Upper lobe of left lung (tissue), 6 donors: ENCODE measurements around the gene FAM83D. TPM values are rescaled to one million over a fixed set of nuclear protein-coding genes. Genes with fewer than 3 reads are reported as not detected.

Experiments used
- ATAC-seq, 2 donors: fragments of 200-7000 bp; cut with Tn5 transposase; one replicate each; pipeline ENCODE4 v1.9.1; 2022; ENCODE audit warnings: mild to moderate bottlenecking in 2 of 2, moderate library complexity in 2 of 2; ENCODE audit not compliant: low FRiP score in 2 of 2
- DNase-seq, 2 donors: peaks; one replicate each; pipeline ENCODE4 v3.0.0-alpha.2; 2019 to 2020
- H3K27ac ChIP-seq, 4 donors: fragments of 200-600 bp; sonication (generic); one replicate each; pipeline ENCODE4 v1.5.1; 2016 to 2019
- H3K27me3 ChIP-seq, 4 donors: fragments of 200-600 bp; sonication (generic); one replicate each; pipeline ENCODE4 v1.5.1; 2017 to 2019
- H3K36me3 ChIP-seq, 4 donors: fragments of 200-600 bp; sonication (generic); one replicate each; pipeline ENCODE4 v1.5.1; 2016 to 2019
- H3K4me1 ChIP-seq, 4 donors: fragments of 200-600 bp; sonication (generic); one replicate each; pipeline ENCODE4 v1.5.1; 2018 to 2019
- H3K4me3 ChIP-seq, 4 donors: fragments of 200-600 bp; sonication (generic); one replicate each; pipeline ENCODE4 v1.5.1; 2017 to 2019; ENCODE audit warnings: mild to moderate bottlenecking in 2 of 4, moderate library complexity in 1 of 4
- H3K9me3 ChIP-seq, 4 donors: fragments of 200-600 bp; sonication (generic); one replicate each; pipeline ENCODE4 v1.5.1; 2018 to 2019
- EP300 ChIP-seq, 4 donors: sonication (generic); formaldehyde crosslinking; IDR thresholded peaks; one replicate each; pipeline ENCODE4 v1.5.1; 2017; ENCODE audit warnings: antibody characterized with exemption in 4 of 4, control low read depth in 2 of 4
- POLR2A ChIP-seq, 4 donors: fragments of 450-650 bp; IDR thresholded peaks; one replicate each; pipeline ENCODE4 v1.5.1; 2016 to 2017; ENCODE audit warnings: antibody characterized with exemption in 4 of 4, mild to moderate bottlenecking in 2 of 4
- POLR2AphosphoS5 ChIP-seq, 2 donors: sonication (generic); formaldehyde crosslinking; IDR thresholded peaks; one replicate each; pipeline ENCODE4 v1.5.1; 2017; ENCODE audit warnings: antibody characterized with exemption in 2 of 2
- WGBS, 2 donors: methylation state at CpG; one replicate each; pipeline ENCODE4 v1.1.5; 2017 to 2018; 5-methylcytosine and 5-hydroxymethylcytosine counted together
- total RNA-seq, 6 donors: library from RNA; depleted of rRNA in 4 of 6; stranded (reverse); fragments of >200 nt in 4 of 6; gene quantifications; one replicate each; pipeline versions ENCODE4 v1.1.0 to v1.2.1, GENCODE V29; 2016 to 2021
- TF ChIP-seq, protein P1 (sequence below), 6 experiments: fragments of 450-650 bp in 4 of 6; fragments of 200-600 bp in 2 of 6; sonication (generic) in 2 of 6; IDR thresholded peaks; one replicate each; pipeline ENCODE4 v1.5.1; 2016 to 2019; ENCODE audit warnings: antibody characterized with exemption in 6 of 6
- donor health status: DM: no; HTN: no; CAD: no; lungs with moderate emphysema.
- donor health status: DM: no; HTN: yes; CAD: no; lungs with severe emphysema.

FAM83D gene
- total RNA-seq, 6 donors from 2014 or later: 1.0 to 4.8 (median 3.0) TPM

- TF ChIP-seq, protein P1, sequence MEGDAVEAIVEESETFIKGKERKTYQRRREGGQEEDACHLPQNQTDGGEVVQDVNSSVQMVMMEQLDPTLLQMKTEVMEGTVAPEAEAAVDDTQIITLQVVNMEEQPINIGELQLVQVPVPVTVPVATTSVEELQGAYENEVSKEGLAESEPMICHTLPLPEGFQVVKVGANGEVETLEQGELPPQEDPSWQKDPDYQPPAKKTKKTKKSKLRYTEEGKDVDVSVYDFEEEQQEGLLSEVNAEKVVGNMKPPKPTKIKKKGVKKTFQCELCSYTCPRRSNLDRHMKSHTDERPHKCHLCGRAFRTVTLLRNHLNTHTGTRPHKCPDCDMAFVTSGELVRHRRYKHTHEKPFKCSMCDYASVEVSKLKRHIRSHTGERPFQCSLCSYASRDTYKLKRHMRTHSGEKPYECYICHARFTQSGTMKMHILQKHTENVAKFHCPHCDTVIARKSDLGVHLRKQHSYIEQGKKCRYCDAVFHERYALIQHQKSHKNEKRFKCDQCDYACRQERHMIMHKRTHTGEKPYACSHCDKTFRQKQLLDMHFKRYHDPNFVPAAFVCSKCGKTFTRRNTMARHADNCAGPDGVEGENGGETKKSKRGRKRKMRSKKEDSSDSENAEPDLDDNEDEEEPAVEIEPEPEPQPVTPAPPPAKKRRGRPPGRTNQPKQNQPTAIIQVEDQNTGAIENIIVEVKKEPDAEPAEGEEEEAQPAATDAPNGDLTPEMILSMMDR (IDR thresholded peaks at IDR 0.05): no peak
- TF ChIP-seq POLR2A (IDR thresholded peaks at IDR 0.05) (no peak), EP300 (IDR thresholded peaks at IDR 0.05) (peak in 1 of 4 donors; percentile 54), POLR2AphosphoS5 (IDR thresholded peaks at IDR 0.05) (peak in 1 of 2 donors; percentile 28)
- no peak for DNase-seq
- Histone ChIP-seq H3K27me3 (no peaks in the 10 kb centered on the region), H3K9me3 (no peaks in the 10 kb centered on the region), H3K36me3 (peaks cover 0 to 38% (median 8%) of the 10 kb centered on the region in 4 donors), H3K27ac (peak overlapping the region in 1 of 4 donors; percentile 40), H3K4me3 (no peak overlapping the region), H3K4me1 (peaks cover 0 to 18% (median 7%) of the 10 kb centered on the region in 4 donors)
- peak; percentile 59 to 76 for ATAC-seq
- 52 to 68% methylated on average over 1 of the region's 1 CpG for WGBS, 2 donors
Observed at GRCh38 chr20:38985603-38986170, 59.5 kb downstream of the FAM83D start.

- DNase-seq: no peak
- H3K27ac ChIP-seq: peak overlapping the region in 2 of 4 donors; percentile 48 to 57
- ATAC-seq: no peak
Observed at GRCh38 chr20:38986663-38987062, 60.4 kb downstream of the FAM83D start.

DNA sequence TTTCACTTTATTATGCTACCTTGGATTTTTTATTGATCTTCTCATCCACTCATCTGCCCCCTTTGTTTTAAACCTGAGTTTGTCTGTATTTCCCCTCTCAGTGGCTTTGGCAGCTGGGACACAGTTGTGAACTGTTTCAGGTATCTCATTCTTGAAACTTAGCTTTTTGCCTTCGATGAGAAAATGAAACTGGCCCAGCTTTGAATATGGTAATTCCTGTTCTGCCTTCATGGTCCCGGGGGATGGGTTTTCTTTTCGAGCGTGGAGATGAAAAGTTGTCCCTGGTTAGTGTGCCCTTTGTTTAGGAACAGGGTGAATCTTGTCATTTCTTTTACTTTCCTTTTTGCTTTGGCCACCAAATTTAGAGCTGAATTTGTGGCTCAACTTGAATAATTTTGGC lies 61.6 kb downstream of the FAM83D start:
- H3K9me3 ChIP-seq: no peaks in the 10 kb centered on the region
- DNase-seq (no peak), ATAC-seq (no peak)
- peaks cover 3 to 49% (median 8%) of the 10 kb centered on the region in 4 donors for H3K36me3 ChIP-seq
- H3K27ac ChIP-seq: no peak overlapping the region
- peaks cover 0 to 18% (median 7%) of the 10 kb centered on the region in 4 donors for H3K4me1 ChIP-seq
- TF ChIP-seq EP300 (IDR thresholded peaks at IDR 0.05): no peak
- TF ChIP-seq, protein P1 (IDR thresholded peaks at IDR 0.05): no peak
- no peak for TF ChIP-seq POLR2AphosphoS5 (IDR thresholded peaks at IDR 0.05)
- no peak for TF ChIP-seq POLR2A (IDR thresholded peaks at IDR 0.05)
- 81 to 90% methylated on average over 4 of the region's 4 CpGs for WGBS, 2 donors
- no peaks in the 10 kb centered on the region for H3K27me3 ChIP-seq
- no peak overlapping the region for H3K4me3 ChIP-seq

More at GRCh38 chr20:38986663-38987062, 60.4 kb downstream of the FAM83D start:
- 72 to 77% methylated on average over 2 of the region's 2 CpGs for WGBS, 2 donors
- Histone ChIP-seq H3K27me3 (no peaks in the 10 kb centered on the region), H3K36me3 (peaks cover 0 to 46% (median 8%) of the 10 kb centered on the region in 4 donors), H3K4me3 (no peak overlapping the region), H3K4me1 (peaks cover 0 to 18% (median 7%) of the 10 kb centered on the region in 4 donors), H3K9me3 (no peaks in the 10 kb centered on the region)
- TF ChIP-seq EP300 (IDR thresholded peaks at IDR 0.05) (no peak), POLR2AphosphoS5 (IDR thresholded peaks at IDR 0.05) (peak in 1 of 2 donors; percentile 8), POLR2A (IDR thresholded peaks at IDR 0.05) (no peak)
- TF ChIP-seq, protein P1 (IDR thresholded peaks at IDR 0.05): no peak

GRCh38 chr20:38990728-38991127 lies 64.5 kb downstream of the FAM83D start:
- Histone ChIP-seq H3K36me3 (peaks cover 3 to 58% (median 12%) of the 10 kb centered on the region in 4 donors), H3K27ac (no peak overlapping the region), H3K4me3 (no peak overlapping the region), H3K4me1 (peaks cover 0 to 9% (median 3%) of the 10 kb centered on the region in 4 donors), H3K9me3 (no peaks in the 10 kb centered on the region), H3K27me3 (no peaks in the 10 kb centered on the region)
- ATAC-seq (no peak), DNase-seq (no peak)
- 95 to 97% methylated on average over 1 of the region's 1 CpG for WGBS, 2 donors
- no peak for TF ChIP-seq POLR2A (IDR thresholded peaks at IDR 0.05)
- TF ChIP-seq POLR2AphosphoS5 (IDR thresholded peaks at IDR 0.05): no peak
- TF ChIP-seq, protein P1 (IDR thresholded peaks at IDR 0.05): no peak
- TF ChIP-seq EP300 (IDR thresholded peaks at IDR 0.05): no peak
